RPMI8226 (cell line): ENCODE results near the gene SNX9.

Experiments
- DNase-seq: peaks from one replicate; pipeline ENCODE4 v3.0.0-alpha.2; 2015

The SNX9 gene

DNA sequence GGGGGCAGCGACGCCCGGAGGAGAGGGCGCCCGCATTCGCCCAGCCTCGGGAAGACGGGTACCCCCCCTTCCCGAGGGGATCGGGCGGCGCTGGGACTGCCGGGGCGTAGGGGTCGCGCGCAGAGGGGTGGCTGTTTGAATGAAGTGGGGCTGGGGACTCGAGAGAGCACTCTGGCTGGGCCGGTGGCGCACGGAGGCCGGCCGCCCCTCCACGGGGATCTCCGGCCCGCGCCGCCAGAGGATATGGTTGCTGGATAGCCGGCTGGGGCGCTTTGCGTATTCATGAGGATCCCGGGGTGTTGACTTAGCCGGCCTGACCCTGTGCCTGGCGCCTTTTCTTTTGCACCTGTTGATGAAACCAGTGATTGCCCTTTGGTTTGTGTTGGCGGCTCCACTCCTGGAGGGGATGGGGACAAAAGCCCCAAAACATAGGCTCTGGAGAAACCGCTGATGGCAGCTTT, 159.1 kb downstream of the SNX9 start:
- peak; percentile 80 for DNase-seq

DNA sequence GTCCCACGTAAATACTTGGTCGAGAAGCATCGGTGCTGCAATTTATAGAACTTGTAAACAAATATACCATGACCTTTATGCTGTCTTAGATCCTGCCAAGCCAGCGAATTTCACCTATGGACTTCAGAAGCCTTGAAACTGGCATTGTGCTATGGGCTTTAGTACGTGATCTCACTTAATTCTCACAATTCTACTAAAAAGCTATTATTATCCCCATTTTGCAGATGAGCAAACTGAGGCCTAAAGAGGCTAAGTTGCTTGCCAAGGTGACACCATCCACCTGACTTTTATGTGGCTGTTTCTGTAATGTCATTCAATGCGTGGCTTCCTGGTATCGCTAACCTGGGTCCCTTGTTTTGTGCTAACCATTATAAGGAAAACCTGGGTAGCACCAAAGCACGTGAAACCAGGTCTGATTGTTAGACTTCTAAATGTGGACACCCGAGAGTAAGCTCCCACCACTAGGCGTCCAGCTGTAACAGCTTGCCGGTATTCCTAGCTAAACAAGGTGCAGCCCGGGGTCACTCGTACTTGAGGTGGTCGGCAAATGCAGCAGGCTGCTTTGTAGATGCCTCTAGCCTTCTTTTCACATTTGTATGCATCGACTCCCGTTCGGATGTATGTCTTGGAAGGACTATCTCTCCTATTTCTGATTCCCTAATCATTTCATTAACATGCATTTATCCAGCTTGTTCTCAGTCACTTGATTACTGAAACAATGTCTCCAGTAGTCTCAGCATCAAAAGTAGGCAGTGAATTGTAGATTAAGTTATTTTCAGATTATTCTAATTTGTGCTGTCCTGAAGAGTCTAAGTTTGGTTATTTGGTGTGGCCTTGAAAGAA, 159.7 kb downstream of the SNX9 start:
- DNase-seq: peak; percentile 63

DNA sequence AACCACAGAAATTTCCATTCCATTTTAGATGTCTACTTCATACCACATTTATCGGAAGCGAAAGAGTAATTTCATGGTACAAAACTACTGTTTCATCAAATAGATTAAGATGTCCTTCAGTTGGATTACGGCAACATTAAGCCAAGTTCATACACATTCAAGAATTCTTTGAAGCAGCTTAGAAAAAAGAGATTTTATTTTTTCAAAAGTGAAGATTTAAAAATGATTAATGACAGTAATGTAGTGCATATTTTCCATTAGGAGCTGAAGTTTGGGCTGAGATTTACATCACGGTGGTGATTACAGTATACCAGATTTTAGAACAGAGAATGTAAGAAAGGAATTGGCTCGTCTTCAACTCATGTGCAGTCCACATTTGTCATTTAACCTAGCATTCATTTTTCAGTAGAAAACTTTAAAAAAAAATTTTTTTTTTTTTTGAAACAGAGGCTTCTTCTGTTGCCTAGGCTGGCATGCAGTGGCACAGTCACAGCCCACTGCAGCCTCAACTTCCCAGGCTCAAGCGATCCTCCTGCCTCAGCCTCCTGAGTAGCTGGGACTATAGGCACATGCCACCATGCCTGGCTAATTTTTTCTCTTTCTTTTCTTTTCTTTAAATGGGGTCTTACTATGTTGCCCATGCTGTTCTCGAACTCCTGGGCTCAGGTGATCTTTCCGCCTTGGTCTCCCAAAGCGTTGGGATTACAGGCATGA, 160.5 kb downstream of the SNX9 start:
- DNase-seq: no peak

DNA sequence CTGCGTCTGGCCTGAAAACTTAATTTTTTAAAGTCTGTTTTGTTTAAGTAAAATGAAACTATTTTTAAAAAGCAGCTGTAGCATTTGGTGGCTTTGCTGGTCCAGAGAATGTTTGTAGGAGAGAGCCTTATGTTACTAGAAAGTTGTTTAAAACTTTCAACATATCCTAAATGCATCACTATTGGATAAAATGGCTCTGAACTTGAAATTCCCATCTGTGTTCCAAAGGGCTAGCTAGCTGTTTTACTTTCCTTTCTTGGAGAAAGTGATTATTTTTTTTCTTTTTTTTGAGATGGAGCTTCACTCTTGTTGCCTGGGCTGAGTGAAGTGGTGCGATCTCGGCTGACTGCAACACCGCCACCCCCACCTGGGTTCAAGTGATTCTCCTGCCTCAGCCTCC, 161.1 kb downstream of the SNX9 start:
- no peak for DNase-seq

DNA sequence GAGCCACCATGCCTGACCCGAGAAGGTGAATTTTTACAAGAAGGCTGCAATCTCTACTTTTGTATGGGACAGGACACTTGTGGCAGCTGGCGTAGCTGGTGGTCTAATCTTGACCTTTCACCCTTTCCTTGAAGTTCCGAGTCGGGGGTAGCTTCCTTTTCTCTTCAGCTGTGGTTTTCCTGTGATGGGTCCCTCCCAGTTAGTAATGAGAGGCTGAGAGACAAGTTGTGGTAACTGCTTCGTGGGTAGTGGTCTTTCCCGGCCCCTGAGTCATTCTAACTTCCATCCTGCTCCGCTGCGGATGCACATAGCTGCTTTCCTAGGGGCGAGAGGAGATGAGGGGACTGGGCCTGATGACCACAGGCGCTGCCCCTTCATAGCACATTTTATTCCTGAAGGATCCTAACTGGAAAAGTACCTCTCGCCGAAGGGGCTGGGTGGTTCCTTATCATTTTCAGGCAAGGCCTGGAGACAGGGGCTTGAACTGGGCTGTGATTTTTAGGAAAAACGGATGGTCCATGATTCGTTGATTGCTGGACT, 161.7 kb downstream of the SNX9 start:
- no peak for DNase-seq

DNA sequence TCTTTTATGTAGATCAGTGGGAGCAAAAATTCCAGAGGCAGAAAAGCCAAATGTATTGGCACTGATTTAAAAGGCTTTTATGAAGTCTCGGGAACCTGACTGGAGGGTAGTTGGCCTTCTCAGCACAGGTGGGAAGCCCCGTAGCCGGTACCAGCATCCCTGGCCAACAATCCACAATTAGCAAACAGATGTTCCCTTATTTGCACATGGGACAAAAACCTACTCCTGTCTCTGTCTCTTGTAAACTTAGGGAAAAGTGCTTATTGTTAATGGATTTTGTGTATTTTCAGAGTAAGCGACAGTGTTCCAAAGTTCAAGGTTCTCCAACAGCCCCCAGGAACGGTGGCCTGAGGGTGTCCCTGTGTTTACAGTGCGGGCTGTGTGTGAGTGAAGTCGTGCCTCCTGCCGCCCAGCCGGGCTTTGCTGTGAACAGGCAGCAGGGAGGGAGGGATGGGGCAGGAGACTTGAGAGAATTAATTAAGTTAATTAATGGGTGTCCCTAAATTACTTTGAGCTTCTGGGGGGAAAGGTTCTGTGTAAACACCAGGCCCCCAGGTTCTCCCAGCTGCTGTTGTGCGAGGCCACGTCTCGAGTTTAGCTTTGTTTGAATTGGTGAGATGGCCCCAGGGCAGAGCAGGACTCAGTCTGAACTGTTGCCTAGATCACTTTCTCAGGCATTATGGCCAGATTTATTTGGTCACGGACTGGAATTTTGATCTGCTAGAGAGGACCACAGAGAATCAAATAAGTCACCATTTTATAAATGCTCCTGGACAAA, 162.5 kb downstream of the SNX9 start:
- DNase-seq: no peak

DNA sequence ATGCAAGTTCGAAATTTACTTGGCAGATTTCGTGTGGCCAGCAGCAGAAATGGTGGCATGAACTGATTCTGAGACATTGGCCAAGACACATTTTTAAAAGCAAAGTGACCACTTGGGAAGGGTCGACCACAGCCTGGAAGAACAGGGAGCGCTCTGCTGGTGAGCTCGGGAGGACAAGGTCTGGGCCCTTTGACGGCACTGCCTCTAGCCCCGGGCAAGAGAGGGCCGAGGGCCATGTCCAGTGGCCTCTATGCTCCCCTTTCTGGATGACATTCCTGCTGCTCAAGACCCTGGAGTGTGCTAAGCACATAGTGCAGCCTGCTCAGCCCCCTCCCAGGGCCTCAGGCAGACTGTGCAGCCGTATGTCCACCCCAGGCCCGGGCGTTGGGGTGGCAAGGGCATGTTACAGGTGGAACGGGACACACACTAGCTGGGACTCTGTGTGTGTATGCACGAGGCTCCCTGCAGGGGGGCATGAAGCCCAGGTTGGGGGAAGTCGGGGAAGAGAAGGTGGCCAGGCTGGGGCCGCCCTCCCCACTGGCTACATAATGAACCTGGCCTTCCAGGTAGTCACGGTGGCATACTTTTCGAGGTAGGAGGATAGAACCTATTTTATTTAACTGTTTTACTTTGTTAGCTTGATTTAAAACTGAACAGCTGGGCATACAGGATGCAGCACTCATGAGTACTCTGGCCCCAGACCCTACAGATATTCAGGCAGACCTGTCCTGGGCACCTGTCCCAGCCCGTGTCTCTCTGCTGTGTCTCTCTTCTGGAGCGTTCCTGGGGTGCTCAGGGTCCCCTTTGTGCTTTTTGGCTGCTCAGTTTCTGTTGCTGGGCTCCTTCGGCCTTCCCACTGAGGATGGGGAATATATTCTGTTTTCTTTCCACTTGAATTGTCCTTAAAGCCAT, 165.0 kb downstream of the SNX9 start:
- no peak for DNase-seq

DNA sequence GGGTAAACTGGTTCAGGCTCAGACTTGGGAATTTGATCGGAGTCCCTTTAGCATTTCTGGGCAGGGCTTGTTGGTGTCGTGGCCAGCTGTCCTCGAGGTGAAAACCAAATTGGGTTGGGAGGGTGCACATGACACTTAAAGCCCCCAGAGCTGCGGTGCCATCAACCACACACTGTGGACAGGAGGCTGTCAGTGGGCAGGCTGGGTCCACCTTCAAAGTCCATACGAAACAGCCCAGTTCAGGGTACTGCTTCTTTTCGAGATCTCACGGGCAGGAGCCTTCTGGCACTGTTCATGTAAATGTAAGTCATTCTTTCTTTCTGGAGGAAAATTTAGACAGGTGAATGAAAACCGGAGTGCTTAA, 165.6 kb downstream of the SNX9 start:
- no peak for DNase-seq

DNA sequence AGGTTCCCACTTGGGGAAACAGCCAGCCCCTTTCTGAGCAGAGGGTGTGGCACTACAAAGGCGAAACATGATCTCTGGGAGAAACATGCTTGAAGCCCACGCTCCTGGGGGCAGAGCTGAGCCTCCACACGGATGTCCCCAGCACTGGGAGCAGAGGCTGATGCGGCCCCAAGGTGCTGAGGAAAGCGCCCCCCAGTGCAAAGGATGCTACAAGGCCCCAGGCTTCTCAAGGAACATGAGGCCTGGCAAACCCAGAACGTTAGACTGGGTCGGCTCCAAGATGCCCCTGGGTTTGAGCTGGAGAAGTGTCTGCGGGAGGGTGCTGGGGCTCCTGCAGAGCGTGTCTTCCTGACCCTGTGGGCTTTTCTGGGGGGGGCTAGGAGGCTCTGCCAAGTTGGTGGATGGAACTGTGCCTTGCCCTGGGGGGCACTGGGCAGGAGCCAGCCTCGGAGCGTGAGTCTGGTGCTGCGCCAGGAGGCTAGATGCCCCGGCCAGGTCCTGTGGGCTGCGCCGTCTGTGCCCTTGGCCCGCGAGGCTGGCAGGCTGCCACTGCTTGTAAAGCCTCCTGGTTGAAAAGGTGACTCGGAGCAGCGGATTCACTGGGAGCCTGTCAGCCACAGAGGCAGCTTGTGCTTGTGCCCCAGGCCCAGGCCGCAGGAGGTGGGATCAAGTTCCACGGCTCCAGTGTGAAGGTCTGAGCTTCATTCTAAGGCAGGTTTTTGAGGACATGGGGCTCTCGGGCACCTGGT, 166.7 kb downstream of the SNX9 start:
- no peak for DNase-seq

DNA sequence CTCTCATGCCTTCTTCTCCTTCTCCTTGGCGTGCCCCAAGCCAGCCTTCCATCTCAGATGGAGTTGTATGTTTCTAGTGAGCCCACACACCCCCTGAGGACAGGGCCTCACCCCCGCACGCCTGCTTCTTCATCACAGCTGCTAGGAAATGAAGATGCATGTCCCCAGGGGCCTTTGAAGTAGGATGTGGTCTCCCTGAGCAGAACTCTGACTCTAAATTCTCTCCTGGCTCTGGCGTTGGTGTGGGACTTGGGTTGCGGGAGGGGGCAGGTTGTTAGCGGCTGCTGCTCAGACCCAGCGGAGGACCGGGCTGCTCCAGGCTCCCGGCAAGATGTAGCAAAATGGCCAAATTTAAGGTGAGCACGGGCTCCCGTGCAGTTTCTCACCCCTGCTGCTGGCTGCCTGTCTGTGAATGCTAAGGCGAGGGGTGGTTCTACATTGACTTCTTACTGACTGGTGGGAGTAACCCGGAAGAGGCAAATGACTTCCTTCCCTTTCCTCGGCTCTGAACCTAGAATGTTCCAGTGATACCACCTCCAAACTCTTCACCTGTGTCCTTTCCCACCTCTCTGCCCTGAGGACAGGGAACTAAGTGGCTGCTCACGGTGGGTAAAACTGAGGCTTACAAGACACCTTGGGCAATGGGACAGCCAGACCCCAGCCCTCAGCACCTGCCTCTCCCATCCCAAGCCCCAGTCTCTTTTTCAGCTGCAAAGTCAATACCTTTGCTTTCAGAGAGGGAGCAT, 167.4 kb downstream of the SNX9 start:
- no peak for DNase-seq

DNA sequence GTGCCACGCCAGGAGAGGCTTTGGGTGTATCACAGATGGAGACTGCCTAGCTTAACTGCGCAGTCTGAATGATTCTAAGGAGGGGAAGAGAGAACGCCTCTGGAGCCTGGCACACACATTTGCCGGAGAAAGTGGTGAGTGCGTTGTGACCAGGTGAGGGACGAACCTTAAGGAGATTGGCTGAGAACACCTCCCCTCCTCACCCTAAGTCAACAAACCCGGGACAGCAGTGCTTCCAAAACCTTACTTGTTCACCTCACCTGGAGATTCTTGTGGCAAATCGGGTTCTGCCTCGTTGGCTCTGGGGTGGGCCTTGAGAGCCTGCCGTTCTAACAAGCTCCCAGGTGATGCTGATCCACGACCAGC, 168.0 kb downstream of the SNX9 start:
- DNase-seq: no peak

DNA sequence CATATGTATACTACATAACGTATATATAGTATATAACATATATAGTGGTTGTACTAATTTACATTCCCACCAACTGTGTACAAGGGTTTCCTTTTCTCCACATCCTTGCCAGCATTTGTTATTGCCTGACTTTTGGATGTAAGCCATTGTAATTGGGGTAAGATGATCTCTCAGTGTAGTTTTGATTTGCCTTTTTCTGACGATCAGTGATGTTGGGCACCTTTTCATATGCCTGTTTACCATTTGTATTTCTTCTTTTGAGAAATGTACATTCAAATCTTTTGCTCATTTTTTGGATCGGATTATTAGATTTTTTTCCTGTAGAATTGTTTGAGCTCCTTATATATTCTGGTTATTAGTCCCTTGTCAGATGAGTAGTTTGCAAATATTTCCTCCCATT, 170.0 kb downstream of the SNX9 start:
- no peak for DNase-seq

DNA sequence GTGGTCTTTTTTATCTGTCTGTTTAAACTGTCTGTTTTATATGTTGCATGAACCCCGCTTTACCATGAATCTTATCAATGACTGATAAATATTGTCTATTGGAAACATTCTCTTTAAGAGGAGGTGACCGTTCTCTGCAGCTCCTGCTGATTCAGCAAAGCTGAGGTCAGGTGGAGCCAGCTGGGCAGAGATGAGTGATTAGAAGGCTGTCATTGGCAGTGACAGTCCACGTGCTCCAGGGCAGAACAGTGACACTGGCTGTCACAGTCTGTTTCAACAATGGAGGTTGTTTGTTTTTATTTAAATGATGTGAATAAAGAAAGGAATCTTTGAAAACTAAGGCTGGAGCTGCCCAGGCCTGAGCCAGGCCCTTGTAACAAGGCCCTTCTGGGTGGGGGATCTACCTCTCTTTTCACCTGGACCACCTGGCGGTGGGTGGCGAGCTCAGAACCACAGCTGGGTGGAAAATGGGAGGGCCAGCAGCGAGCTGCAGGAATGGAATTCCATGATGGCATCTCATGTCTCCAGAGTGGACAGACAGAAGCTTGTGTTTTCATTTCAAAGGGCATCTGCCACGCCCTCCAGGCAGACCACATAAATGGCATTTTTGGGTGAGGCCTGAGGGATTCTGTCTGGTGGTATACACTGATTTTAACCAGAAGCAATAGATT, 171.2 kb downstream of the SNX9 start:
- DNase-seq: no peak
